Stimulated activated CD4-positive, alpha-beta T cell treated with anti-CD3 and anti-CD28 coated beads, Interleukin-1b, Interleukin-23, amount 100 ng/mL, for 4 hours (primary cell): Measurements from ENCODE around the gene CORO2A.

Experiments used
- DNase-seq, 2 donors: peaks; one replicate each; pipeline ENCODE4 v3.0.0-alpha.2; 2020; ENCODE audit warnings: low read depth in 2 of 2

The CORO2A gene

GRCh38 chr9:98192503-98193335 is at the start of gene CORO2A:
TSS of gene CORO2A (minus strand) at chr9:98192637. CDS start at chr9:98157660, 34,977 bp downstream.
- DNase-seq, result peak; percentile 53 to 73

- no peak for DNase-seq
Observed at GRCh38 chr9:98241357-98242300, 49.2 kb upstream of the CORO2A start.

- no peak for DNase-seq
Observed at GRCh38 chr9:98240475-98240874, 48.0 kb upstream of the CORO2A start.

GRCh38 chr9:98236901-98237487 is 44.6 kb upstream of the CORO2A start:
- no peak for DNase-seq

- no peak for DNase-seq
Observed at GRCh38 chr9:98235126-98235525, 42.7 kb upstream of the CORO2A start.

- DNase-seq, result no peak
Observed at GRCh38 chr9:98234245-98234825, 41.9 kb upstream of the CORO2A start.

- no peak for DNase-seq
Observed at GRCh38 chr9:98232926-98233325, 40.5 kb upstream of the CORO2A start.

GRCh38 chr9:98231770-98232478 is 39.5 kb upstream of the CORO2A start:
- no peak for DNase-seq

- DNase-seq, result no peak
Observed at GRCh38 chr9:98230789-98231188, 38.4 kb upstream of the CORO2A start.

- DNase-seq, result no peak
Observed at GRCh38 chr9:98230304-98230703, 37.9 kb upstream of the CORO2A start.

- DNase-seq, result no peak
Observed at GRCh38 chr9:98229620-98230019, 37.2 kb upstream of the CORO2A start.

GRCh38 chr9:98229090-98229395 is 36.6 kb upstream of the CORO2A start:
- DNase-seq, result no peak

GRCh38 chr9:98228392-98229089 is 36.1 kb upstream of the CORO2A start:
- DNase-seq, result no peak

GRCh38 chr9:98227883-98228282 is 35.4 kb upstream of the CORO2A start:
- DNase-seq, result no peak

- no peak for DNase-seq
Observed at GRCh38 chr9:98226957-98227356, 34.5 kb upstream of the CORO2A start.

- no peak for DNase-seq
Observed at GRCh38 chr9:98226516-98226915, 34.1 kb upstream of the CORO2A start.

- no peak for DNase-seq
Observed at GRCh38 chr9:98225015-98225442, 32.6 kb upstream of the CORO2A start.

GRCh38 chr9:98222885-98223691 is 30.7 kb upstream of the CORO2A start:
- DNase-seq, result no peak

- DNase-seq, result no peak
Observed at GRCh38 chr9:98220911-98221310, 28.5 kb upstream of the CORO2A start.
